Measurements from ENCODE around the gene ZYG11A.

- no peak for TF ChIP-seq EZH2 (IDR thresholded peaks at IDR 0.05; ENCODE audit: borderline replicate concordance, low read depth, low read length, severe bottlenecking)
- TF ChIP-seq CTCF (IDR thresholded peaks at IDR 0.05; ENCODE audit: extremely low read depth in 1 of 2, insufficient read depth in 1 of 2, low read depth in 1 of 2, low read length in 2 of 2): no peak
Observed at GRCh38 chr1:52904208-52904926, 61.8 kb downstream of the ZYG11A start.

All from endothelial cell of umbilical vein (primary cell).